Measurements from ENCODE around the gene MGRN1. TPM values are rescaled to one million over a fixed set of nuclear protein-coding genes. Genes with fewer than 3 reads are reported as not detected.
A peak's percentile ranks its signal among the peaks of the same experiment; 100 is the strongest.

Gene MGRN1
- polyA plus RNA-seq, 4 donors, result 38.4 to 71.1 (median 61.0) TPM

DNA sequence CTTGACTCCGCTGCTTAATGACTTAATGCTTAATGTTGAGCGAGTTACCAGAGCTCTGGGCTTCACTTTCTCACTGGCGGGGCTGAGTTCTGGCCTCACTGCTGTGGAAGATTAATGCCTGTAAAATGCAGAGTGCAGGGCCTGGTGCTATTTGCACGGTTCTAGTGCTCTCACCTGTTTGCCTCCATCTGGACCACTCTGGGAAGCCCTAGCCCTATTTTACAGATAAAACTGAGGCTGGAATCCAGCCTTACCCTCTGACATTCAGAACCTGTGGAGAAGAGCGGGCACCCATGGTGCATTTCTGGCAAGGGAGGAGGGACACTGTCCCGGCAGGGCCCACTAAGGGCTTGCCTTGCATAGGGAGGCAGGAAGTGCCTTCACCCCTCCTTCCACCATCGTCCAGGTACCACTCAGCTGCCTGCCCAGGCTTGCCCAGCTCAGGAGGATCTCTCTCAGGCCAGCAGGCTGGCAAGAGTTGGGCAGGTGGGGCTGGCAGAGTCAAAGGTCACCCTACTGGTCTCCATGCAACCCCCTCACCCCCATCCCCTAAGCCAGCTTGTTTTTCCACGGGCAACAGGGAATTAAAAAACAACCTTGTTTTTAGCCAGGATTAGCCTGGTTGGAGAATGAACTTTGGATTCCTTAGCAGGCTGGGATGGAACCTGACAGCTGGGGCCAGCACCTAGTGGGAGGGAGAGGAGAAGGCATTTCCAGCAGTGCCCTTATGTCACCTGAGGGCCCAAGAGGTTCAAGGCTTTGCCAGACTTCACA is 5.8 kb upstream of the MGRN1 start:
- no peak for DNase-seq (ENCODE audit: low read depth in 4 of 4, low spot score in 2 of 4)

DNA sequence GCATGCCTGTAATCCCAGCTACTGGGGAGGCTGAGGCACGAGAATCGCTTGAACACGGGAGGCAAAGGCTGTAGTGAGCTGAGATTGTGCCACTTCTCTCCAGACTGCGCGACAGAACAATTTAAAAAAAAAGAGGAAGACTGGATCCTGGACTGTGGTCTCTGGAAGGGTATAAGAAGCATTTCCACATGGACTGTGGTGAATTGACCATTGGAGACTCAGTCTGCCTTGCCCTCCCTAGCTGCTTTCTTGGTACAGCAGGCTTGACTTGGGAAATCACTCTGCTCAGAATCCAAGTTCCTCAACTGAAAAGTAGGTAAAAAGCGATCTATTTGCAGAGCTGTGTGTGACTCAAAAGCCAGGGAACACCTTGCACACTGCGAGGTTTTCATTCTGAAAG is 1.0 kb upstream of the MGRN1 start:
- no peak for DNase-seq (ENCODE audit: low read depth in 4 of 4, low spot score in 2 of 4)

DNA sequence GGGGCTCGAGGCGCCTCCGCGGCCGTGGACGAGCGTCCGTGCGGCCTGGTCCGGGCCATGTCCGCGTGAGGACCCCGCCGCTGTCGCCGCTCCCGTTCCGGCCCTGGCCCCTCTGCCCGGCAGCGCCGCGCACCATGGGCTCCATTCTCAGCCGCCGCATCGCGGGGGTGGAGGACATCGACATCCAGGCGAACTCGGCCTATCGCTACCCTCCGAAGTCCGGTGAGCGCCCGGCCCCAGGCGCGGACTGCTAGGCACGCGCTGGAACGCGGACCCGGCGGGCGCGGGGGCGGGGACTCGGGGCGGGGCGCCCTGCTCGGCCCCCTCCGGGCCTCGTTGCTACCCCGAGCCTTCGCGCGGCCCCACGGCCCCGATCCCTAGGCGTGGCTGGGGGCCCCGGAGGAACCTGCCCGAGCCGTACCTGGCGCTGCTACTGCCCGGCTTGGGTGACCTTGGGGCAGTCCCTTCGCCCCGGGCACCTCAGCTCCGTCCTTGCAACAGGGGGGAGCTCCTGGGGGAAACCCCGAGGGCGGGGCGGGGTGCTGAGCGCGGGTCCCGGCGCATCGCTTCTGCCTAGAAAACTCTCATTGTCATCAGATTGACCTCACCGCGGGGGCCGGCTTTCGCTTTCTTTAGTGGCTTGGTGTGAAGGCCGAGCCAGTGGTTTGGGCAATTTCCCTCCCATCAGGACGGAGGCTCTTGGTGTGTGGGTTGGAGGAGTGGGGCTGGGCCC is 367 bp downstream of the MGRN1 start:
- DNase-seq (ENCODE audit: low read depth in 4 of 4, low spot score in 2 of 4), result peak in 1 of 4 donors; percentile 21

DNA sequence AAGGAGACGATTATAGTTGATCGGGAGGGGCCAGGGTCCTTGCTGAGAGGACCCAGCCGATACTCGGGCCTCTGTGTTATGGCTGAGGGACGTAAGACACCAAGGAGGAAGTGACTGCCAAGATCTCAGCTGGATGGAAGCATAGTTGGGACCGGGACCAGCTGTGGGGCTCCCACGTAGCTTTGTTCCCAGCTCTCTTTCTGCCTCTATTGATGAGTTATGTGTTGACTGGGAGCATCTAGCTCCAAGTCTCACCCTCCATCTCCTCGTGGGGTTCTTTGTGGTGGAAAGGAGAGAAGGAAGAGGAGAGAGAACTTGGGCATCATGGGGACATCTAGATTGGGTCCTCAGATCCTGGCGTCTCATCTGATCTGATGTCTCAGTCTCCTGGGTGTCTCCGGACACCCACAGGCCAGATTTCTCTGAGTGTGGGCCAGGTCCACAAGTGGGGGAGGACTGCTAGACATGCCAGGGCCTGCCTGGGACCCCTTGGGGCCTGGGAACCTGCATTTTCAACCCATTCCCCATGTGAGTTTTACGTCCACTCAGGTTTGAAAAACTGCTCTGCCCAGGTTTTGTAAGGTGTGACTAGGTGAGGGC is 1.0 kb downstream of the MGRN1 start:
- DNase-seq (ENCODE audit: low read depth in 4 of 4, low spot score in 2 of 4), result no peak

DNA sequence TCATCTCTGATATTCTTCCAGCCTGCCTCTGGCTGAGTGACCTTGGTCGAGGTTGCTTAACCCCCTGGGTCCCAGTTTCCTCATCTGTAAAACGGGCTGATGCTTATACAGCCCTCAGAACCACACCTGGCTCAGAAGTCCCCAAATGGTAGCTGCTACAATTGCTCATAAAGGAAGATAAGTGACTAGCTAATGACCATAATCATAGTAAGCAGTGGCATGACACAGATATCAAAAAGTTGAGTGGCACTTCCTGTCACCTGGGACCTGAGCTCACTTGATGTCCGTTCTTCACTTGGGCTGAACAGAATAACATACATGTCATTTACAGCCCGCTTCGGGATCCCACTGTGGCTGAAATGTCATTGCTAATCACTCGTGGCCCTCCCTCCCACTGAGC is 1.8 kb downstream of the MGRN1 start:
- no peak for DNase-seq (ENCODE audit: low read depth in 4 of 4, low spot score in 2 of 4)

DNA sequence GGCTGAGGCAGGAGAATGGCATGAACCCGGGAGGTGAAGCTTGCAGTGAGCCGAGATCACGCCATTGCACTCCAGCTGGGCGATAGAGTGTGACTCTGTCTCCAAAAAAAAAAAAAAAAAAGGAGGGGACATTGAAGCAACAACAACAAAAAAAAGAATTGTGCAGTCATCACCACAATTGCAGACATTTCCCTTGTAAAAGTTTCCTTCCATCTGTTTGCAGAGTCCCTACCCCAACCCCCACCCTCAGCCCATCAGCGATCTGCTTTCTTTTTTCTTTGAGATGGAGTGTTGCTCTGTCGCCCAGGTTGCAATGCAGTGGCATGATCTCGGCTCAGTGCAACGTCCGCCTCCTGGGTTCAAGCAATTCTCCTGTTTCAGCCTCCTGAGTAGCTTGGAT is 3.7 kb downstream of the MGRN1 start:
- no peak for DNase-seq (ENCODE audit: low read depth in 4 of 4, low spot score in 2 of 4)

DNA sequence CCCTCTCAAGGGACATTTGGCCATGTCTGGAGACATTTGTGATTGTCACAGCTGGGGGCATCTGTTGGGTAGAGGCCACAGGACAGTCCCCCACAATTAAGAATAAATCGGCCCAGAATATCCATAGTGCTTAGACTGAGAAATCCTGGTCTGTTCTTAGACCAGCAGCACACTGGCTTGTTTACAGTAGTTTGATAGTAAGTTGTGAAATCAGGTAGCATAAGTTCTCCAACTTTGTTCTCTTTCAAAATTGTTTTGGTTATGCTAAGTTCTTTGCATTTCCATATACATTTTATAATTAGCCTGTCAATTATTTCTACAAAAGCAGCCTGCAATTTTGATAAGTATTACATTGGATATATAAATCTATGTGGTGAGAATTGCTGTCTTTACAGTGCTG is 6.8 kb downstream of the MGRN1 start:
- no peak for DNase-seq (ENCODE audit: low read depth in 4 of 4, low spot score in 2 of 4)

DNA sequence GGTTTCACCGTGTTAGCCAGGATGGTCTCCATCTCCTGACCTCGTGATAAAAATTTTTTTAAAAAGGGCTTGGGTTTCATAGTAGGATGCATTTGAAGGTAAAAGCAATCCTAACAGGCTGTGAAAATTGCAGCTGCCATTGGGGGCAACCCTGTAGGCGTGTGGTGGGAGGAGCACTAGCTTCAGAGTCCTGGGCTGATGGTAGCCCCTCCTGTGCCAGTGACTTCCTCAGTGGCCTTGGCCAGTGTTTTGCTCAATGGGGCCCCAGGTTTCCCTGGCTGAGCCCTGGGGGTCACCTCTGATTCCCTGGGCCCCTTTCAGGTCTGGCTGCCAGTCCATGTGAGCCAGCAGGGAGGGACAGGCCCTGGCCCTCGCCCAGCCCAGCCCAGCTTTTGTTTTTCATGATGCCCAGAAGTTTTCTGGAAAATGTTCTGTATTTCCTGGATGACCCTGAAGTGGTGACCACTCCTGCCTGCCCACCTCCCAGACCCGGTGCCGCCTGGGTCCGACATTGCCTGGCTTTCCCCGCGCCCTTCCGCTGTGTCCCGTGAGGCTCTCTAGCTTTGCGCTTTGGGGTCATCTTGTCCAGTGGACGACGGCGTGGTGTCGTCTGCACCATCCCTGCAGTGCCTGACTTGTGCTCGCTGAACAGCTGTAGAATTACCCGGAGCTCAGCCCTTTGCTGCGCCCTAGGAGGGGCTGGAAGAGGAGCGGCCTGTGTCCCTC is 9.4 kb downstream of the MGRN1 start:
- DNase-seq (ENCODE audit: low read depth in 4 of 4, low spot score in 2 of 4), result no peak

DNA sequence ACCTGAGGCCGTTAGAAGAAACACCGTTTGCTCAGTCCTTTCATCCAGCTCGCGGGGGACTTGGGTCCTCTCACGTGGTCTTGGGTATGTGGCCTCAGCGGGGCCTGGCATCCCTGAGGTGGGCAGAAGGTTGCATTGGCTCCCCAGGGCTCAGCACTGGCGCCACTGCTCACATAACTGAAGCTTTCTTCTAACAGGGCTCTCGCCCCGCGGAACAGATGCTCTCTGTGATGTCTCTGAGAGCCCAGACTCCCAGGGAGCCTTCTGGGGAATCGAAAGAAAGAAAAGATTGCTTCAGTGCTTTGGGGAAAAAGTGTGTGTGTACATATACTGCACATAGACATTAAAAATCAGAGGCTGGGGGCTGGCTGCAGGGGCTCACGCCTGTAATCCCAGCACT is 10.1 kb downstream of the MGRN1 start:
- DNase-seq (ENCODE audit: low read depth in 4 of 4, low spot score in 2 of 4), result no peak

DNA sequence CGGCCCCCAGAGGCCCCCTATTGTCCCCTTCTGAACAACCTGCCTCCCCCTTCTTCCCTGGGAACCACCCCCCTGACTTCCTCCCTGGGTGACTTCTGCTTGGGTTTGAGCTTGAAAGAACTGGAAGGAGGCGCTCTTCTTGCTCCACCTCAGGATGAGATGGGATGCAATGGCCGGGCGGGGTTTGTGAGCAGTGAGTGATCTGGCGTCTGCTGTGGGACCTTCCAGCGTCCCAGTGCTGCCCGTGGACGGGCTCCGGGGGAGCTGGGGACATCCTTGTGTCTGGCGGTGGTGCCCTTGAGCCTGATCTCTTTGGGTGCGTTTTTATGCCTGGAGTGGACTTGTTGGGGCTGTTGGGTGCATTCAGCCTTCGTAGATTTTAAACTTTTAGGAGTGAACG is 11.6 kb downstream of the MGRN1 start:
- no peak for DNase-seq (ENCODE audit: low read depth in 4 of 4, low spot score in 2 of 4)

DNA sequence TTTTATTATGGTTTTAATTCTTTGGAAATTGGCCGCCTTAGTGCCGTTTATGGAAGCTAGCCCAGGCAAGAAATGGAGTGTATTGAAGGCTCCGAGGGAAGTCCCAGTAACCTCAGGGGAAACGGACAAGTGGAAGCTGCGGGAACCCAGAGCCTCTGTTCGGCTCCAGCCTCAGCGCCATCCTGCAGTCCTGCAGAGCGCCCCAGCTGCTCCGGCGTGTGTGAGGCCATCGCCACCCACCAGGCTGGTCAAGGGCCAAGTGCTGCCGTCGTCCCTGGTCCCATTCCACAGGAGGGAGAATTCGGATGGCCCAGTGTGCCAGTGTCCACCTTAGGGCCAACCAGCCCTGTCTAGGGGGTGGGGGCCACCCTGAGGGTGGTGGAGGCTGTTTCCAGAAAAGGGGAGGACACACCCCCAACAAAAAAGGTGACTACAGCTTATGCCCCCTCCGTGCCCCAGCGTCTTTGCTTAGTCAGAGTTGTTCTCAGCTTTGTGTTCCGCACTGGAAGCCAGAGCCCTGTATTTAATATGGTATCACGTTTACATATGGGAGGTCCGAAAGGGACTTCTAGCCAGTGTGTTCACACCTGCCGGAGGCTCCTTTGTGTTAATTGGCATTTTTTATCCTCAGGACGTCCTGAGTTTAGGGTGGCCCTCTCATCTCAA is 13.0 kb downstream of the MGRN1 start:
- DNase-seq (ENCODE audit: low read depth in 4 of 4, low spot score in 2 of 4), result no peak

DNA sequence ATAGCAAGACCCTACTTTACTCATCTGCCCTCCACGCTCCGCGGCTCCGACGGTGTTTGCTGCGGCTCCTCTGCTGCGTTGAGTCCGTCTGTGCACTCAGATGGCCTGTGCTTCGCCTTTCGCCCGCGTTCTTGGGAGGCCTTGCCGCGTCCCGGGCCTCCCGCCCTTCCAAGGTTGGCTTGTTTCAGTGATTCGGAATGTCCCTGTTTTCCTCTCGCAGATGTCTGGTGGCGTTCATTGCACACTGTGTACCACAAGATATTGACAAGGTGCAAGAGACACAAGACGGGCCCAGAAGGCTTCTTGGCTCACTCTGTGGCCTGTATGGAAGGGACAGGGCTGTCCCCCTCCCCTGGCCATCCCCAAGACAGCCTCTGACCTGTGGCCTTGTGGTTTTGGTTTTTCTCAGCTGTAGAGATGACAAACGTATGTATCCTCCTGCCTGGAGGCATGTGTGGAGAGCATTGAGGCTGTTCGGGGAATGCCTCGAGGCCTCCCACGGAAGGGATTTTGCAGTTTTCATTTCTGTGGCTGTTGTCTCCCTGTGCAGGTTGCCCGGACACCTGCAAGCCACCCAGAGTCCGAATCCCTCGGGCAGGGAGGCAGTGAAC is 15.4 kb downstream of the MGRN1 start:
- no peak for DNase-seq (ENCODE audit: low read depth in 4 of 4, low spot score in 2 of 4)

DNA sequence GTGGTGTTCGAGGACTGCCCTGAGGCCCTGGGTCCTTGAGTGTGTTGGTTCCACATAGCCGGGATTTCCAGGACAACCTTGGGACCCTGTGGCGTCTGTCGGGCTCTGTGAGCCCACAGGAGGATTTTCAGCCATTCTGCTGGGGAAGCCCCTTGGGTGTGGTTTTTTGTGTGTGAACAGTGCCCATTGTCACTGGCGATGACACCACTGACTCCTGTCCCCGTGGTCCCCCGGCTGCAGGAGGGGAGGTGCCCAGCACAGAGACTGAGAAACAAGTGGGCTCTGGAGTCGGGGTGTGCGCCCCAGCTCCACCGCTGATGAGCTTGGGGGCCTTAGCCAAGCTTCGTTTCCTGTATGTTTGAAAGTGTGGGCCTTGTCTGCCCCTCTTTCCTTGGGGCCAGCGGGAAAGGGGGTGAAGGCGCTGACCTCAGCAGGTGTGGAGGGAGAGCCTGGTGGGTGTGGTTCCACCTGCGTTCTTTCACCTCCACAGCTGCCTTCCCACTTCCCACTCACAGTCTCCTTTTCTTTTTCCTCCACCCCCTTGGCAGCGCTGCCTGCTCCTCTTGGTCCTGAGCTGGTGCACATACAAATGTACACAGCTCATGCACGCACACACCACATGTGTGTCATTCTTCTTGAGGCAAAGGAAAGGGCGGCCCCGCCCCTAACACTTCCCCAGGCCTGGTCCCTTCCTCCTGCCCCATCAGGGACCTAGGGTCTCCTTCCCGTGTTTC is 16.1 kb downstream of the MGRN1 start:
- no peak for DNase-seq (ENCODE audit: low read depth in 4 of 4, low spot score in 2 of 4)

DNA sequence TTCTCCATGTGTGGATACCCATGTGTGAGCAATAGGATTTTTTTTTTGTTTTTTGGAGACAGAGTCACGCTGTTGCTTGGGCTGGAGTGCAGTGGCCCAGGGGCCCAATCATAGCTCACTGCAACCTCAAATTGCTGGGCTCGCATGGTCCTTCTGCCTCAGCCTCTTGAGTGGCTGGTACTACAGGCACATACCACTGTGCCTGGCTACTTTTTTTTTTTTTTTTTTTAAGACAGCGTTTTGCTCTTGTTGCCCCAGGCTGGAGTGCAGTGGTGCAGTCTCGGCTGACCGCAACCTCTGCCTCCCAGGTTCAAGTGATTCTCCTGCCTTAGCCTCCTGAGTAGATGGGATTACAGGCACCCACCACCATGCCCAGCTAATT is 16.7 kb downstream of the MGRN1 start:
- no peak for DNase-seq (ENCODE audit: low read depth in 4 of 4, low spot score in 2 of 4)

DNA sequence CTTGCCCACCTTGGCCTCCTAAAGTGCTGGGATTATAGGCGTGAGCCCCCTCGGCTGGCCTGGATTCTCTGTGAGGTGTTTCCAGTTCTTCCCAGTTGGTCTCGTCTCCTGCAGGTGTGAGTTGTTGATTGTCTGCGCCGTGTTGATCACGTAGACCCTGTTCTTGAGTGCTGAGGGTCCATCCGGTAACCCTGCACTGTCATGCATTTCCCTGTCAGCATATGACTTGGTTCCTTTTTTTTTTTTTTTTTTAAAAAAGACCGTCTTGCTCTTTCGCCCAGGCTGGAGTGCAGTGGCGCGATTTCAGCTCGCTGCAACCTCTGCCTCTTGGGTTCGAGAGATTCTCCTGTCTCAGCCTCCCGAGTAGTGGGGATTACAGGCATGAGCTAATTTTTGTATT is 17.3 kb downstream of the MGRN1 start:
- DNase-seq (ENCODE audit: low read depth in 4 of 4, low spot score in 2 of 4), result no peak

DNA sequence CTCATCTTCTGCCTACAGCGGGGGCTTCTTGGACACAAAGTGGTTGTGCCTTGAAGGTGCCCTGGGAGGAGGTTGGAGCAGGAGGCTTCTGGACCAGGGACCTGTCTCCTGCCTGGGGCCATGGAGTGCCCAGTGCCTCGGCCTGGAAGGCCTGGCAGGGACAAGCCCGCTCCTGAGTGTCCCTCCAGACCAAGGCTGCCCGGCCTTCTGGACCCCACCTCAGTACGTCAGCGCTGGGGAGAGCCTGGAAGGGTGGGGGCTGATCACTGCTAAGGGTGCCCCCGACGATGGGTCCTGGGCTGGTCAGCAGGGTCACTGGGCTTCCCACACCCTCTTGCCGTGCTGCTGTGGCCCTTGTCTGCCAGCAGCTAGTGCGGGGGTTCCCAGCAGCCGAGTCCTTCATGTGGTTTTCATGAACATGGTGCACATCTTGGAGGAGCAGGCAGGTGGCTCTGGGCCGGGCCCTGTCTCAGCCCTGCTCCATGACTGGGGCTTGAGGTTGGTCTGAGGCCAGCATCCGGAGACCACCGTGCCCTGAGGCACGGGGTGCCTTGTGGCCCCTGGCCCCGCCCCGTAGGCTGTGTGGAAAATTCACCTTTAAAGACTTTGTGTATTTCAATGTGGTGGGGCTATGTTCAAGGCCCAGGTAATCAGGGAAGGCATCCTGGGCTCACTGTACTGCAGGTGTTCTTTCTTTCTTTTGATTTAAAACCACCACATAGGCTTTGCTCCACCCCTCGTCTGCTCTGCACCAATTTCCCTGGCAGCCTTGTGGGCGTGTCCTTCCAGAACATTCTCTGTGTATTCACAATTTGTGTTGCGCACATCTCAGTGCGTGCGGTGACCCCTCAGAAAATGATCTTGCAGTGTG is 22.4 kb downstream of the MGRN1 start:
- no peak for DNase-seq (ENCODE audit: low read depth in 4 of 4, low spot score in 2 of 4)

DNA sequence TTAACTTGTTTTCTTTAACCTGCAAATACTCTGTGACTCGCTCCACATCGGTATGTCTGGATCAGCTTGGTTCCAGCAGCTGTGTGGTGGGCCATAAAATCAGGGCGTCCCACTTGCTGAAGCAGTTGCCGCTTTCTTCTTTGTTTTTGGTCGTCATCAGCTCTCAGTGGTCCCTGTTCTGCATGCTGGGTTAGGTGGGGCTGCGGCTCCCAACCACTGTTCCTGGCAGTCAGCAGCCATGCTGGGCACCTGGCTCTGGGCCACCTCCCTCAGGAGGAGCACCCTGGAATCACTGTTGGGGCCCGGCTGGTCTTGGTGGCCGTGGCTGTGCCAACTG is 23.0 kb downstream of the MGRN1 start:
- DNase-seq (ENCODE audit: low read depth in 4 of 4, low spot score in 2 of 4), result no peak

DNA sequence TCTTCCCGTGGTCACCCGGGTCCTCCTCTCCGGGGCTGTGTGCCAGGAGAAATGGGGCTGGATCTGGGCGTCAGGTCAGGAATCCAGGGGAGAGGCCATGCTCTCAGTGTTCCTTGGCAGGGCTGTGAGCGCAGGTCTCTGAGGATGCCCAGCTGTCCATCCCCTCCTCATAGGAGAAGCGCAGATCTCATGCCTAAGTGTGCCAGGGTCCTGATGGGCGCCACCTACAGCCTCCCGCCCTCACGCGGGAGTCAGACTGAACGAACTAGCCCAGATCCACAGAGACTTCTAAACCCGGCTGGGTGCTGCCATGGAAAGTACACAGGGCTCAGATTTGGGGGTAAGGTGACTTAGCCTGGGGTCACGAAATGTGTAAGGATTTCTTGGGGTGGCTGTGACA is 24.3 kb downstream of the MGRN1 start:
- no peak for DNase-seq (ENCODE audit: low read depth in 4 of 4, low spot score in 2 of 4)
